DOHH2 (cell line): Measurements from ENCODE around the gene GNPNAT1.

ENCODE experiments used
- H3F3A ChIP-seq: fragments of 200-600 bp; sonication (generic), shearing (Covaris generic); 2 replicates; pipeline ENCODE4 v1.6.0; 2016; ENCODE audit warnings: antibody characterized with exemption, mild to moderate bottlenecking; ENCODE audit not compliant: control insufficient read depth, insufficient read depth
- H3K27ac ChIP-seq: fragments of 200-600 bp; sonication (generic); 2 replicates; pipeline ENCODE4 v1.5.1; 2014; ENCODE audit warnings: low read depth, mild to moderate bottlenecking, low read length, moderate library complexity
- H3K27me3 ChIP-seq: fragments of 200-600 bp; sonication (generic); 2 replicates; pipeline ENCODE4 v1.6.1; 2014; ENCODE audit warnings: mild to moderate bottlenecking, low read length, mixed read lengths; ENCODE audit not compliant: control insufficient read depth
- H3K36me3 ChIP-seq: fragments of 200-600 bp; sonication (generic); 2 replicates; pipeline ENCODE4 v1.6.1; 2014; ENCODE audit warnings: mild to moderate bottlenecking, low read length, moderate library complexity, mixed read lengths; ENCODE audit not compliant: control insufficient read depth
- H3K4me1 ChIP-seq: fragments of 200-600 bp; sonication (generic); 2 replicates; pipeline ENCODE4 v1.6.1; 2014; ENCODE audit warnings: mild to moderate bottlenecking, low read length, mixed read lengths; ENCODE audit not compliant: control insufficient read depth
- H3K4me2 ChIP-seq: fragments of 200-600 bp; sonication (generic); 2 replicates; pipeline ENCODE4 v1.6.0; 2014; ENCODE audit warnings: mild to moderate bottlenecking, low read length, moderate library complexity
- H3K4me3 ChIP-seq: fragments of 200-600 bp; sonication (generic); 2 replicates; pipeline ENCODE4 v1.5.1; 2014; ENCODE audit warnings: mild to moderate bottlenecking, low read length, mixed read lengths
- H3K79me2 ChIP-seq: fragments of 200-600 bp; sonication (generic); 2 replicates; pipeline ENCODE4 v1.6.1; 2014; ENCODE audit warnings: mild to moderate bottlenecking, low read length, mixed read lengths; ENCODE audit not compliant: control insufficient read depth
- H3K9me2 ChIP-seq: fragments of 200-600 bp; sonication (generic); replicated peaks from 2 replicates; pipeline ENCODE4 v1.6.1; 2014; ENCODE audit warnings: mild to moderate bottlenecking, low read length, mixed read lengths; ENCODE audit not compliant: control insufficient read depth
- H3K9me3 ChIP-seq: fragments of 200-600 bp; sonication (generic); 2 replicates; pipeline ENCODE4 v1.6.1; 2014; ENCODE audit warnings: antibody characterized with exemption, low read length, mixed read lengths; ENCODE audit not compliant: control insufficient read depth, insufficient read depth
- H4K20me1 ChIP-seq: fragments of 200-600 bp; sonication (generic); 2 replicates; pipeline ENCODE4 v1.6.0; 2014; ENCODE audit warnings: low read depth, mild to moderate bottlenecking, antibody characterized with exemption, low read length, moderate library complexity; ENCODE audit not compliant: control insufficient read depth, insufficient read depth
- EZH2phosphoT487 ChIP-seq: fragments of 200-600 bp; sonication (generic); IDR thresholded peaks from 2 replicates; pipeline ENCODE4 v1.6.1; 2017; ENCODE audit warnings: borderline replicate concordance, mild to moderate bottlenecking, antibody characterized with exemption, low read length, moderate library complexity, mixed read lengths
- TF ChIP-seq, protein P1 (sequence below): fragments of 200-600 bp; sonication (generic); IDR thresholded peaks from one replicate; pipeline ENCODE4 v1.5.1; 2014; ENCODE audit warnings: antibody characterized with exemption, mild to moderate bottlenecking, low read depth, low read length; ENCODE audit not compliant: poor library complexity, severe bottlenecking

GNPNAT1 gene

DNA sequence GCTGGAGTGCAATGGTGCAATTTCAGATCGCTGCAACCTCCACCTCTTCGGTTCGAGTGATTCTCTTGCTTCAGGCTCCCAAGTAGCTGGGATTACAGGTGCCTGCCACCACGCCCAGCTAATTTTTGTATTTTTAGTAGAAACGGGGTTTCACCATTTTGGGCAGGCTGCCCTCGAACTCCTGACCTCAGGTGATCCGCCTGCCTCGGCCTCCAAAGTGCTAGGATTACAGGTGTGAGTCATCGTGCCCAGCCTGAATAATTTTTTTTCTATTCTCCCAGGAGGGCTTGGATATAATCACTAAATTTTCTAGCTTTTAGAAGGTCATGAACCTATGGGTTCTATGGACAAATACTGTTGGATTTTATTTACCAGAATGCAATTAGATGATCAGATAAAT is 44.7 kb upstream of the GNPNAT1 start:
- TF ChIP-seq EZH2phosphoT487, result no peak
- TF ChIP-seq, protein P1, sequence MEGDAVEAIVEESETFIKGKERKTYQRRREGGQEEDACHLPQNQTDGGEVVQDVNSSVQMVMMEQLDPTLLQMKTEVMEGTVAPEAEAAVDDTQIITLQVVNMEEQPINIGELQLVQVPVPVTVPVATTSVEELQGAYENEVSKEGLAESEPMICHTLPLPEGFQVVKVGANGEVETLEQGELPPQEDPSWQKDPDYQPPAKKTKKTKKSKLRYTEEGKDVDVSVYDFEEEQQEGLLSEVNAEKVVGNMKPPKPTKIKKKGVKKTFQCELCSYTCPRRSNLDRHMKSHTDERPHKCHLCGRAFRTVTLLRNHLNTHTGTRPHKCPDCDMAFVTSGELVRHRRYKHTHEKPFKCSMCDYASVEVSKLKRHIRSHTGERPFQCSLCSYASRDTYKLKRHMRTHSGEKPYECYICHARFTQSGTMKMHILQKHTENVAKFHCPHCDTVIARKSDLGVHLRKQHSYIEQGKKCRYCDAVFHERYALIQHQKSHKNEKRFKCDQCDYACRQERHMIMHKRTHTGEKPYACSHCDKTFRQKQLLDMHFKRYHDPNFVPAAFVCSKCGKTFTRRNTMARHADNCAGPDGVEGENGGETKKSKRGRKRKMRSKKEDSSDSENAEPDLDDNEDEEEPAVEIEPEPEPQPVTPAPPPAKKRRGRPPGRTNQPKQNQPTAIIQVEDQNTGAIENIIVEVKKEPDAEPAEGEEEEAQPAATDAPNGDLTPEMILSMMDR, result no peak
- no peaks in the 10 kb centered on the region; the same call in 1 of the 2 replicates for H3K27me3 ChIP-seq
- H3K4me2 ChIP-seq, result no peak overlapping the region

DNA sequence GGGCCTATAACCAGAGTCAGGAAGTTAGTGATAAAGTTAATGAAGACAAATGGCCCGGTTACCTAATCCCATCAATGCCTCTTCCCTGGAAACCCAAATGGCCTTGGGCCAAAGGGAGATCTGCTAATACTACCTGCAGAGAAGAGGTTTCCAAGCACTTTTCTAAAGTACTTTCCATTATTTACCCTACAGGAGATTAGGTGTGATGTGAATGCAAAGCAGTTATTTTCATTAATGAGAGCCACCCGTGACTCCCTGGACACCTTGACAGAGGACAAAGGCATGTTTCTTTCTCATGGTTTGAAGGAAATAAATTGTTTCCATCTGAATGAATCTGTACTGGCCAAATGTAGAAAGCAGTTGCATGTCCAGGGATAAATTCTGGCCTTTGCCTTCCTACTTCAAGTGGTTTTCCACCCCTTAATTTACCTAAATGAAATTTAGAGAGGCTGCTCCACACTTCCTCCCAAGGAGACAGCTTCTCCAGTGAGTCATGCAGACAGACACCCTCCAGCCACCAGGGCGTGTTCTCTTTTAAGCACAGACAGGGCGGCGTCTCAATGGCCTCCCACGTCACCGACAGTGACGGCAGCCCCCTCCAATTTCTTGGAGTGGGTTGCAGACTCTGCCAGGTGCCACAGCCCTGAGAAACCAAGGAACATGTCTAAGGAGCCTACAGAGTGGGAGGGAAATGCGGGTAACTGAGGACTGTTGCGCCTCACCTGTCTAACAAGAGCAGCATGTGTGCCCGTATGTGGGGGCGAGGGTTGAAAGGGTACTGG is 43.9 kb upstream of the GNPNAT1 start:
- TF ChIP-seq EZH2phosphoT487, result no peak
- TF ChIP-seq, protein P1, result no peak
- H3K9me3 ChIP-seq, result no peaks in the 10 kb centered on the region
- H3K27ac ChIP-seq, result no peak overlapping the region
- no peaks in the 10 kb centered on the region for H3K9me2 ChIP-seq
- peaks cover 4% of the 10 kb centered on the region for H3K4me1 ChIP-seq
- no peaks in the 10 kb centered on the region for H3F3A ChIP-seq
- no peak overlapping the region for H3K4me3 ChIP-seq
- no peaks in the 10 kb centered on the region; the same call in 1 of the 2 replicates for H3K27me3 ChIP-seq
- no peak overlapping the region for H3K4me2 ChIP-seq
- no peaks in the 10 kb centered on the region for H3K36me3 ChIP-seq
- no peaks in the 10 kb centered on the region for H4K20me1 ChIP-seq
- H3K79me2 ChIP-seq, result no peaks in the 10 kb centered on the region

More for the DNA sequence above, 44.7 kb upstream of the GNPNAT1 start:
- H3F3A ChIP-seq, result no peaks in the 10 kb centered on the region
- H3K27ac ChIP-seq, result no peak overlapping the region
- no peaks in the 10 kb centered on the region for H3K36me3 ChIP-seq
- H4K20me1 ChIP-seq, result no peaks in the 10 kb centered on the region
- H3K4me3 ChIP-seq, result no peak overlapping the region
- H3K4me1 ChIP-seq, result peaks cover 4% of the 10 kb centered on the region
- H3K9me2 ChIP-seq, result no peaks in the 10 kb centered on the region
- no peaks in the 10 kb centered on the region for H3K9me3 ChIP-seq
- H3K79me2 ChIP-seq, result no peaks in the 10 kb centered on the region

DNA sequence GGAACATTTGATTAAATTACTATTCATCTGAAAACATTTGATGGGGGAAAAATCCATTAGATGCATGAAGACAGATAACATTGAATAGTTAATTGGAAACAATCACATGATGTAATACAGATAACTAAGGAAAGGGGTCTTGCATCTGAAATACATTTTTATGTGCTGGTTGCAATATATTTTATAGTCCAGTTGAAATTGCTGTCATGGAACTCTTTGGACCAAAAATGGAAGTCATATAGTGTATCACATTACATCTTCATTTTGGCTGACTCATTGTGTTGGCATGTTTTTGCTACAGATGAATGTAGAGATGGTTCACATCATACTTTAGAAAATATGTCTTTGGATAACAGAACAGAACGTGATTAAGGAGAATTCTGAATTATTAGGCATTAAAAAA is 43.0 kb upstream of the GNPNAT1 start:
- Histone ChIP-seq H3K9me2 (no peaks in the 10 kb centered on the region), H3K4me2 (no peak overlapping the region), H4K20me1 (no peaks in the 10 kb centered on the region), H3K4me1 (peaks cover 4% of the 10 kb centered on the region), H3K27ac (no peak overlapping the region), H3F3A (no peaks in the 10 kb centered on the region), H3K9me3 (no peaks in the 10 kb centered on the region), H3K36me3 (no peaks in the 10 kb centered on the region), H3K27me3 (no peaks in the 10 kb centered on the region; the same call in 1 of the 2 replicates), H3K4me3 (no peak overlapping the region), H3K79me2 (no peaks in the 10 kb centered on the region)
- TF ChIP-seq EZH2phosphoT487, result no peak
- TF ChIP-seq, protein P1, result no peak
